ENCODE results near the gene VPS26A.
"Not testable (repeated sequence)": the region's sequence is repeated elsewhere in the genome, so short reads cannot be mapped to it uniquely, and the experiment has no call there.

VPS26A gene

GRCh38 chr10:69102440-69102839, 21.5 kb upstream of the VPS26A start:
- DNase-seq (ENCODE audit: low read depth in 3 of 3), result no peak

- no peak for DNase-seq (ENCODE audit: low read depth in 3 of 3)
These were observed 20.2 kb upstream of the VPS26A start for GRCh38 chr10:69103784-69104183.

DNA sequence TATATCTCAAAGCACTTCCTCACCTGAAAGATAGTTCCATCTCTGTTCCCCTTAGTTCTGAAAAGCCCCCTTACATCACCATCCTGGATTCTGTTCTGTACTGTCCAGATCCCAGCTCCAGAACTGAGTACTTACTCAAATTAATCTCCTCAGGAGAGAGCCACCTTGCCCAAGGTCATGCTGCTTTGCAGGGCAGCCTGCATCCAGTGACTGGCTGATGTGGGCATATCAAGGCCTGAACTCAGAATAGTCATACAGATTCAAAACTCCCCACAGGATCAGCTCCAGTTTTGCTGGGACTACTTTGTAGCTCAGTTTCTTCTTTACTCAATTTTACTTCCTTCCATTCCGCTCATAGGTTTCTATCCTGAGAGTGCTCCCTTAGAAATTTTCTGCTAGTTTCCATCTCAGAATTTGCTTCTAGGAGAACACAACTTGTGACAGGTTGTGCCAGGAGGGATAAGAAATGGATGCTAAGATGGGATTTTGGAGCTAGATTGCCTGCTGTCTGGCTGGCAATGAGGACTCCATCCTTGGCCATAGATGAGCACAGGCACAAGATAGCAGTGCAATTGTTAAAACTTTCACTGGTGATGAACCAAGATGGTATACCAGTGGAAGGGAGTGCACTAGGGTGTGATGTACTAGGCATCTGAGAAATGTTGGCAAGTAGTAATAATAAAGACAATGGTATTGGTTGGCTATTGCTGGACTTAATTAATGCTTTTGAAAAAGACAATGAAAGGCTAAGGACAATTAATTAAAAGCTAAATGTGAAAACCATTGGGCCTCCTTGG, 18.8 kb upstream of the VPS26A start:
- no peak for DNase-seq (ENCODE audit: low read depth in 3 of 3)

GRCh38 chr10:69107176-69107490, 16.8 kb upstream of the VPS26A start:
- DNase-seq (ENCODE audit: low read depth in 3 of 3), result no peak

- no peak for DNase-seq (ENCODE audit: low read depth in 3 of 3)
These were observed 16.3 kb upstream of the VPS26A start for GRCh38 chr10:69107699-69108098.

DNA sequence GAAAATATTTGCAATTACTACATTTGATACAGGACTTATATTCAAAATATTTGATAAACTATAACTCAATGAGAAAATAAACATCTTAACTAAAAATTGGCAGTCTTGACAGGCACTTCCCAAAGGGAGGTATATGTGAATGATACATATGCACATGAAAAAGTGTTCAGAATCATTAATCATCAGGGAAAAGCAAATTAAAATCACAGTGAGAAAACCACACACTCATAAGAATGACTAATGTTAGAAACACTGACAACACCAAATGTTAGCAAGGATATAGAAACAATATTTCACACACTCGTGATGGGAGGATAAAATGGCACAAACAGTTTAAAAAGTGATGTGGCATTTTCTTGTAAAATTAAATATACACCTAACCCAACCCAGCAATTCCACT, 4.1 kb upstream of the VPS26A start:
- no peak for DNase-seq (ENCODE audit: low read depth in 3 of 3)

- DNase-seq (ENCODE audit: low read depth in 3 of 3), result no peak
These were observed 652 bp upstream of the VPS26A start for GRCh38 chr10:69123306-69123746.

GRCh38 chr10:69124563-69125268, 738 bp downstream of the VPS26A start:
- peak in 1 of 3 experiments; percentile 21 for DNase-seq (ENCODE audit: low read depth in 3 of 3)

- no peak for DNase-seq (ENCODE audit: low read depth in 3 of 3)
These were observed 1.6 kb downstream of the VPS26A start for GRCh38 chr10:69125554-69125953.

DNA sequence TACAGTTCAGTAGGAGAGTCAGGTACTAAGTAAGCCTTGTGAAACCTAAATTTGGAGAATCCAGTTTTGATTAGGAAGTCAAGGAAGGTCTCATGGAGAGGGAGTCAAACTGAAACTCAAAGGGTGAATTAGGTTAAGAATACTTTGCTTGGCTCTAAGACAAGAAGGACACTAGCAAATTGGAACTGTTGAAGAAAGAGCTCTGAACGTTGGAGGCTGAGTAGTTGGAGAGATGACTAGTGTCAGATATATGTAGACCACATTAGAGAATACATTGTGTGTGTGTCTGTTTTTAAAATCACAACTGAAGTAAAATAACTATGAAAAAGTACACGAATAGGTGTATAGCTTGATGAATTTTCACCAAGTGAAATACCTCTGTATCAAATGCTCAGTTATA, 6.3 kb downstream of the VPS26A start:
- no peak for DNase-seq (ENCODE audit: low read depth in 3 of 3)

- no peak for DNase-seq (ENCODE audit: low read depth in 3 of 3)
These were observed 16.0 kb downstream of the VPS26A start for GRCh38 chr10:69139961-69140360.

DNA sequence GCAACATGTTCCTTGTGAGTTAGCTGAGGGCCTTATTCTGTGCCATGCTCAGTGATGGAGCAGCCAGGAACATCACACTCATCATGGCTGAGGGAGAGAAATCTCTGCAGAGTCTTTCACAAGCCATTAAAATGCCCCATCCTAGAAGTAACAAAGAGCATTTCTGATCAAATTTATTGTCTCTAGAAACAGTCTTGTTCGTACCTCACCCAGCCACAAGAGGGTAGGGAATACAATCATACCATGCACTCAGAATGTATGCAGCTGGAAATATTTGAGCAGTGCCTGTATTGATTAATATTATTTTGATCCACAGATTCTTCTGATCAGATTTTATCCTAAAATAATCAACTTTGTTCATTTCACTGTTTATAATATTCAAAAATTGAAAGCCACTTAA, 17.3 kb downstream of the VPS26A start:
- no peak for DNase-seq (ENCODE audit: low read depth in 3 of 3)

DNA sequence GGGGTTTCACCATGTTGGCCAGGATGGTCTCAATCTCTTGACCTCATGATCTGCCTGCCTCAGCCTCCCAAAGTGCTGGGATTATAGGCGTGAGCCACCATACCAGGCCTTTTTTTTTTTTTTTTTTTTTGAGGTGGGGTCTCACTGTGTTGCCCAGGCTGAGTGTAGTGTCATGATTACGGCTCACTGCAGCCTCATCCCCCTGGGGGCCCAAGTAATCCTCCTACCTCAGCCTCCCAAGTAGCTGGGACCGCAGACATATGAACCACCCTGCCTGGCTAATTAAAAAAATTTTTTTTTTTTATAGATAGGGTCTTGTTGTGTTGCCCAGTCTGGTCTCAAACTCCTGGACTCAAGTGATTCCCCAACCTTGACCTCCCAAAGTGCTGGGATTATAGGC, 18.1 kb downstream of the VPS26A start:
- DNase-seq (ENCODE audit: low read depth in 3 of 3), result not testable (repeated sequence)

- DNase-seq (ENCODE audit: low read depth in 3 of 3), result no peak
These were observed 19.0 kb downstream of the VPS26A start for GRCh38 chr10:69142983-69143382.

DNA sequence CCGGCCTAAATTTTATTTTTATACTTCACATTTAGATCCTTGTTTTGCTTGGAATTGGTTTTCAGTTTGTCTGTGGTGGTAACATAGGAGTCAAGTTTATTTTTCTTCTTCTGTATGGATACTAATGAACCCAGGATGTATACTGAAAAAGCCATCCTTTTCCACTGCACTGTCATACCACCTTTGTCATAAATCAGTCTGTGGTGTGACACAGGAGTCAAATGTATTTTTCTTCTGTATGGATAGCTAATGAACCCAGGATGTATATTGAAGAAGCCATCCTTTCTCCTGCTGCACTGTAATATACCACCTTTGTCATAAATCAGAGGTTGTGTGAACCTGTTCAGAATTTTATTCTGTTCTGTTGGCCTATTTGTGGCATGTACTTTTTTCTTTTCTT, 21.4 kb downstream of the VPS26A start:
- no peak for DNase-seq (ENCODE audit: low read depth in 3 of 3)

DNA sequence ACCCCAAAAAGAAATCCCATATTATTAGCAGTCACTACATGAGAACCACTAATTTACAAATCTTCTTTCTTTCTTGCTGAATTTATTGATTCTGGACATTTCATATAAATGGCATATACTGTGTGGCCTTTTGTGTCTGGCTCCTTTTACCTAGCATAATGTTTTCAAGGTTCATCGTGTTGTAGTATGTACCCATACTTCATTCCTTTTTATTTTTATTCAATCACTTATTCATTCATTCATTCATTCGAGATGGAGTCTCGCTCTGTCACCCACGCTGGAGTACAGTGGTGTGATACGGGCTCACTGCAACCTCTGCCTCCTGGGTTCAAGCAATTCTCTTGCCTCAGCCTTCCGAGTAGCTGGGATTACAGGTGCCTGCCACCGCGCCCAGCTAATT, 21.9 kb downstream of the VPS26A start:
- DNase-seq (ENCODE audit: low read depth in 3 of 3), result no peak

DNA sequence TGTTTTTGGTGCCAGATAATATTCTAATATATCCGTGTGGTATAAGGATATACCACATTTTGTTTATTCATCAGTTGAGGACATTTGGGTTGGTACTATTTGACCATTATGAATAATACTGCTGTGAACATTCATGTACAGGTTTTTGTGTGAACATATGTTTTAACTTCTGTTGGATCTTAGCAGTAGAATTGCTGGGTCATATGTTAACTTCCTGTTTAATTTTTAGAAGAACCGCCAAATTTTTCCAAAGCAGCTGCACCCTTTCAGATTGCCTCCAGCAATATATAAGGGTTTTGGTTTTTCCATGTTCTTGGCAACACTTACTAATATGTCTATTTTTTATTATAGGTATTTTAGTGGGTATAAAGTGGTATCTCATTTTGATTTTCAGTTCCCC, 22.8 kb downstream of the VPS26A start:
- DNase-seq (ENCODE audit: low read depth in 3 of 3), result no peak

DNA sequence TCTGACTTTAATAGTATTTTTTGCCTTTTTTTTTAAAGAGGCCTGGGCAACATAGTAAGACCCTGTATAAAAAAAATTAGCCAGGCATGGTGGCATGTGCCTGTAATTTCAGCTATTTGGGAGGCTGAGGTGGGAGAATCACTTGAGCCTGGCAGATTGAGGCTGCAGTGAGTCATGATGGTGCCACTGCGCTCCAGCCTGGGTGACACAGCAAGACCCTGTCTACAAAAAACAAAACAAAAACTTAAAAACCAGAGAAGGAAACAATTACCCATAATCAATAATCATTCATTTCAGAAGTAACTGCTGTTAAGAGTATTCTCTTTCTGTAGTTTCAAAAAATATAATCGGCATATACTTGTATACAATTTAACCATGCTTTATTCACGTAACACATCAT, 28.0 kb downstream of the VPS26A start:
- DNase-seq (ENCODE audit: low read depth in 3 of 3), result no peak

DNA sequence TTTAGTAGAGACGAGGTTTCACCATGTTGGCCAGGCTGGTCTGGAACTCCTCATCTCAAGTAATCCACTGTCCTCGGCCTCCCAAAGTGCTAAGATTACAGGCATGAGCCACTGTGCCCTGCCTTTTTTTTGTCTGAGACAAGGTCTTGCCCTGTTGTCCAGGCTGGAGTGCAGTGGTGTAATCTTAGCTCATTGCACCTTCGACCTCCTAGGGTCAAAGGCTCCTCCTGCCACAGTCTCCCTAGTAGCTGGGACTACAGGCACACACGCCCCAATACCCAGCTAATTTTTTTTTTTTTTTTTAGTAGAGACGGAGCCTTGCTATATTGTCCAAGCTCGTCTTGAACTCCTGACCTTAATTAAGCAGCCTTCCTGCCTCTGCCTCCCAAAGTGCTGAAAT, 29.2 kb downstream of the VPS26A start:
- no peak for DNase-seq (ENCODE audit: low read depth in 3 of 3)

- no peak for DNase-seq (ENCODE audit: low read depth in 3 of 3)
These were observed 36.8 kb downstream of the VPS26A start for GRCh38 chr10:69160809-69161241.

DNA sequence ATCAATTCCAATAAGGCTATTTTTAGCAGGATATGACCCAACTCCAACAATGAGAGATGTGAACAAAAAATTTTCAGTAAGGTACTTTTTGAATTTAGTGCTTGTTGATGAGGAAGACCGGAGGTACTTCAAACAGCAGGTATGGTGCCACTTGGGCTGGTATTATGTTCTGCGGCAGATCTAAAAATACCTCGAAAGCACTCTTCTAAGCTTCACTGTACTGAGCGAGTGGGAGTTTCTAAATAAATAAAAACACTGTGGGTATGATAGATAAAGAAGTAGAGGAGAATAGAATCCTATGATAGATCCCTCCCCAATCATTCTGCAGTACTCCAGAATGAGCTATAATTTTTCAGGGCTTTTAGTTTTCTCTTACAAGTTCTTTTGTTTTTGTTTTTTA, 44.5 kb downstream of the VPS26A start:
- no peak for DNase-seq (ENCODE audit: low read depth in 3 of 3)

DNA sequence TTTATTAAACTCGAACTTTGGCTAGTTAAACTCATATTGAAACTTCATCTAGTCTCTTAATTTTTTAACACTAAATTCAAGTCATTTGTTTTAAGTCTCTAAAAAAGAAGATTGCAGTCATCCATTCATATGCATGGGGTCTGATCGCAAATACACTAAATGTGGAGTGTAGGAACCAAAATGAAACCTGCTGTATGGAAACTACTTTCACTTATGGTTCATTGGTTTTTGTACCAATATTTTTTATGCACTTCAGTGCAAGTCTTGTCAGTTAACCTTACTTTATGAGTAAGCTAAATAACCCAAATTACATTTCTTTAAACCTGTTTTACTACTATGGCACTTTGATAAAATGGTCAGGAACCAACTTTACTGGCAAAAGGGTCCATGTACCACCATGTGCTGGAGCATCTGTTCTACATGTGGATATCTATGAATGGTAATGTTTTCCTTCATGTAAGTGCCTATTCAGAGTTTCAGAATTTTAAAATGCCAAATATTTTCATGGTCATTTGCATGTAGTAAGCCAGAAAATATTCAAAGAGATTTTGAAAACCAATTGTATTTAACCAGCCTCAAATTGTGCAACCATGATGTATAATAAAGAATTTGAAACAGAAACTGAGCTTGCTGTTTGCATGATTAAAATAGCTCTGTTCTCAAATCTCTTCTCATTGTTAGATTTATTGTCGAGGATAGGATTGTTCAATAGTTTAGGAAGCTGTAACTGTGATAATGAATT, 48.4 kb downstream of the VPS26A start:
- DNase-seq (ENCODE audit: low read depth in 3 of 3), result no peak

DNA sequence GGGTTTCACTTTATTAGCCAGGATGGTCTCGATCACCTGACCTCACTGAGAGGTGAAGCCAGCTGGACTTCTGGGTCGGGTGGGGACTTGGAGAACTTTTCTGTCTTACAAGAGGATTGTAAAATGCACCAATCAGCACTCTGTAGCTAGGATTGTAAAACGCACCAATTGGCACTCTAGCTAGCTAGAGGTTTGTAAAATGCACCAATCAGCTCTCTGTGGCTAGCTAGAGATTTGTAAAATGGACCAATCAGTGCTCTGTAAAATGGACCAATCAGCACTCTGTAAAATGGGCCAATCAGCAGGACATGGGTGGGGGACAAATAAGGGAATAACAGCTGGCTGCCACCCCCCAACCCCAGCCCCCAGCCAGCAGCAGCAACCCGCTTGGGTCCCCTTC, 51.3 kb downstream of the VPS26A start:
- not testable (repeated sequence) for DNase-seq (ENCODE audit: low read depth in 3 of 3)

Measured in stimulated activated CD4-positive, alpha-beta T cell treated with anti-CD3 and anti-CD28 coated beads, TNF-alpha, amount 100 ng/mL, for 4 hours (primary cell).